ENCODE data around the gene HOXD9. TPM values are rescaled to one million over a fixed set of nuclear protein-coding genes. Genes with fewer than 3 reads are reported as not detected.
A peak's percentile ranks its signal among the peaks of the same experiment; 100 is the strongest.

HOXD9 gene
- polyA plus RNA-seq, 3 donors: not detected

DNA sequence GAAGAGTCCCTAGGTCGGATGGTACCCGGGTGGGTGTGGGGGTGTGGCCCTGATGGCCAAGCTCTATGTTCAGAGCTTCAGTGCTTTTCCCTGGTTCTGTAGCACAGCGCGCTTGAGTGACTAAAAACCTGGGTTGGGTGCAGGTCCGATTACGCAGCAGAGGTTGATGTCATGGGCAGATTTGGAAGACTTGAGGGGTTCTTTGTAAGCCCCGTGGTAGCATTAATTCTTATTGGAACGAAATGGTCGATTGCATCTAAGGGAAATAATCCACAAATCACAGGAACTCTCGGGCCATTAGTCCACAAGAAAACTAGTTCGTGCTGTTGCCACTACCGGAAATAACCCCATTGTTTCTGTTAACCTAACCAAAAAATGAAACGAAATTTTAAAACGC lies 16.0 kb downstream of the HOXD9 start:
- intact Hi-C loops (cut with micrococcal nuclease): no loop called here
- H3K27me3 Mint-ChIP-seq (ENCODE audit: low read depth in 3 of 3): peaks cover 93 to 100% (median 94%) of the 10 kb centered on the region in 3 donors
- H3K27ac Mint-ChIP-seq: no peak overlapping the region
- no peak overlapping the region for H3K4me3 ChIP-seq (replicated peaks in 1 of 3; ENCODE audit: low read depth in 2 of 3, low read length in 3 of 3)
- DNase-seq: no peak
- peaks cover 0 to 10% of the 10 kb centered on the region in 2 donors for H3K36me3 Mint-ChIP-seq
- H3K9me3 Mint-ChIP-seq: peaks cover 0 to 34% (median 26%) of the 10 kb centered on the region in 7 donors
- H3K27ac ChIP-seq (ENCODE audit: low read depth in 1 of 2, low read length in 2 of 2): no peak overlapping the region
- no peaks in the 10 kb centered on the region for H4K20me1 ChIP-seq (ENCODE audit: insufficient read depth, low read length)
- H3K4me2 ChIP-seq (replicated peaks; ENCODE audit: extremely low read depth, low read length, poor library complexity, severe bottlenecking): no peak overlapping the region
- peaks cover 17 to 19% of the 10 kb centered on the region in 2 donors for H3K4me1 ChIP-seq (ENCODE audit: control insufficient read depth in 1 of 2, insufficient read depth in 2 of 2, low read length in 2 of 2)
- H3K36me3 ChIP-seq (replicated peaks in 1 of 2; ENCODE audit: control insufficient read depth in 1 of 2, insufficient read depth in 2 of 2, low read length in 2 of 2): no peaks in the 10 kb centered on the region
- no peaks in the 10 kb centered on the region for H3K79me2 ChIP-seq (ENCODE audit: insufficient read depth, low read length)
- peaks cover 7 to 50% of the 10 kb centered on the region in 2 donors for H3K9me3 ChIP-seq (replicated peaks in 1 of 2; ENCODE audit: control insufficient read depth in 1 of 2, insufficient read depth in 1 of 2, low read length in 2 of 2)
- WGBS (ENCODE audit: insufficient coverage): 15% methylated on average over 9 of the region's 14 CpGs
- peaks cover 98 to 99% of the 10 kb centered on the region in 2 donors for H3K27me3 ChIP-seq (ENCODE audit: control insufficient read depth in 2 of 2, insufficient read depth in 2 of 2, low read length in 2 of 2)
- no peak overlapping the region for H2AFZ ChIP-seq (ENCODE audit: insufficient read depth, low read depth, low read length, poor library complexity, severe bottlenecking)
- no peak overlapping the region for H3K9ac ChIP-seq (ENCODE audit: insufficient read depth, low read length, poor library complexity, severe bottlenecking)
- H3K4me3 Mint-ChIP-seq: peak overlapping the region in 1 of 2 donors; percentile 68
- H3K4me1 Mint-ChIP-seq: peaks cover 31% of the 10 kb centered on the region
- TF ChIP-seq, protein P1, sequence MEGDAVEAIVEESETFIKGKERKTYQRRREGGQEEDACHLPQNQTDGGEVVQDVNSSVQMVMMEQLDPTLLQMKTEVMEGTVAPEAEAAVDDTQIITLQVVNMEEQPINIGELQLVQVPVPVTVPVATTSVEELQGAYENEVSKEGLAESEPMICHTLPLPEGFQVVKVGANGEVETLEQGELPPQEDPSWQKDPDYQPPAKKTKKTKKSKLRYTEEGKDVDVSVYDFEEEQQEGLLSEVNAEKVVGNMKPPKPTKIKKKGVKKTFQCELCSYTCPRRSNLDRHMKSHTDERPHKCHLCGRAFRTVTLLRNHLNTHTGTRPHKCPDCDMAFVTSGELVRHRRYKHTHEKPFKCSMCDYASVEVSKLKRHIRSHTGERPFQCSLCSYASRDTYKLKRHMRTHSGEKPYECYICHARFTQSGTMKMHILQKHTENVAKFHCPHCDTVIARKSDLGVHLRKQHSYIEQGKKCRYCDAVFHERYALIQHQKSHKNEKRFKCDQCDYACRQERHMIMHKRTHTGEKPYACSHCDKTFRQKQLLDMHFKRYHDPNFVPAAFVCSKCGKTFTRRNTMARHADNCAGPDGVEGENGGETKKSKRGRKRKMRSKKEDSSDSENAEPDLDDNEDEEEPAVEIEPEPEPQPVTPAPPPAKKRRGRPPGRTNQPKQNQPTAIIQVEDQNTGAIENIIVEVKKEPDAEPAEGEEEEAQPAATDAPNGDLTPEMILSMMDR (IDR thresholded peaks at IDR 0.05): no peak

DNA sequence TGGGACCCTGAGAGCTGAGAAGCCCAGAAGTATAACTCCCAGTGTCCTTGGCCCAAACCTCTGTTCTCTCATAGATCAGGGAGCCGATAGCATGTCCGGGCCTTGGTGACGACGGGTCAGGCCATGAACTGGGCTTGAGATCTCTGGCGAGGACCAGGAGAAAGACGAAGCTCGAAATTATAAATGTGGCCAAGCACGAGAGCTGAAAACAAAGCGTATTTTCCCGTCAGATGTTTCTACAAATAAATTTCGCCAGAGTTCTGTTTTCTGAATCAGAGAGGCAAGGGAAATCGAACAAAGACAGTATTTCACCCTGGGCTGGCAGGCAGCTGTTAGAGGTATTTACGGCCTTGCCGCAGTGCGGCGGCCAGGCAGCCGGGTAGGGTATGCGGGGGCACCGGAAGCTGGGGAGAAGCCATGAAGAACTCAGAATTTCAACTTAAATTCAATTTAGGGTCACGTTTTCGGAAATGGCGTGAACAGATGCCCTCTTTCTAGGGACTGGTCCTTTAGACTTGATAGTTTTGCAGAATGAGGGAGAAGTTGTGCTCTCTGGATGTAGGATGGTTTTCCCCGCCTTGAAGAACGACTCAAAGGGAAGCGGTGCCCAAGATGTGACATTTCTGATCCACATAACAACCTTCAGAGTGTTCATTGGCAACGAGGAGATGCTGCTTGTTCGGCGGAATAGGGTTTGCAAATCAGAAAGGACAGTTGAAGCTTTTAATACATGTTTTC lies 16.6 kb downstream of the HOXD9 start:
- Mint-ChIP-seq H3K4me1 (peaks cover 31% of the 10 kb centered on the region), H3K9me3 (peaks cover 0 to 34% (median 26%) of the 10 kb centered on the region in 7 donors), H3K4me3 (peak overlapping the region in 1 of 2 donors; percentile 68), H3K27ac (no peak overlapping the region), H3K27me3 (ENCODE audit: low read depth in 3 of 3) (peaks cover 93 to 100% (median 93%) of the 10 kb centered on the region in 3 donors), H3K36me3 (peaks cover 0 to 10% of the 10 kb centered on the region in 2 donors)
- no peak overlapping the region for H3K9ac ChIP-seq (ENCODE audit: insufficient read depth, low read length, poor library complexity, severe bottlenecking)
- intact Hi-C loops (cut with micrococcal nuclease): no loop called here
- TF ChIP-seq, protein P1 (IDR thresholded peaks at IDR 0.05): no peak
- H3K4me2 ChIP-seq (replicated peaks; ENCODE audit: extremely low read depth, low read length, poor library complexity, severe bottlenecking): no peak overlapping the region
- DNase-seq: no peak
- no peak overlapping the region for H3K4me3 ChIP-seq (replicated peaks in 1 of 3; ENCODE audit: low read depth in 2 of 3, low read length in 3 of 3)
- H4K20me1 ChIP-seq (ENCODE audit: insufficient read depth, low read length): no peaks in the 10 kb centered on the region
- no peak overlapping the region for H3K27ac ChIP-seq (ENCODE audit: low read depth in 1 of 2, low read length in 2 of 2)
- peaks cover 17 to 19% of the 10 kb centered on the region in 2 donors for H3K4me1 ChIP-seq (ENCODE audit: control insufficient read depth in 1 of 2, insufficient read depth in 2 of 2, low read length in 2 of 2)
- H3K79me2 ChIP-seq (ENCODE audit: insufficient read depth, low read length): no peaks in the 10 kb centered on the region
- H3K9me3 ChIP-seq (replicated peaks in 1 of 2; ENCODE audit: control insufficient read depth in 1 of 2, insufficient read depth in 1 of 2, low read length in 2 of 2): peaks cover 7 to 49% of the 10 kb centered on the region in 2 donors
- H3K27me3 ChIP-seq (ENCODE audit: control insufficient read depth in 2 of 2, insufficient read depth in 2 of 2, low read length in 2 of 2): peaks cover 98 to 99% of the 10 kb centered on the region in 2 donors
- no peaks in the 10 kb centered on the region for H3K36me3 ChIP-seq (replicated peaks in 1 of 2; ENCODE audit: control insufficient read depth in 1 of 2, insufficient read depth in 2 of 2, low read length in 2 of 2)
- WGBS (ENCODE audit: insufficient coverage): 5% methylated on average over 20 of the region's 28 CpGs
- no peak overlapping the region for H2AFZ ChIP-seq (ENCODE audit: insufficient read depth, low read depth, low read length, poor library complexity, severe bottlenecking)

Measured in CD14-positive monocyte (primary cell).